DMS114 treated with DMSO at 0.1 percent for 48 hours (cell line): ENCODE data around the gene KANTR.
"Not testable (repeated sequence)": the region's sequence is repeated elsewhere in the genome, so short reads cannot be mapped to it uniquely, and the experiment has no call there.

Source experiments
- DNase-seq: peaks from one replicate; lab custom pipeline; 2025; ENCODE audit not compliant: unreplicated experiment; lab: John Stamatoyannopoulos, UW

KANTR gene

DNA sequence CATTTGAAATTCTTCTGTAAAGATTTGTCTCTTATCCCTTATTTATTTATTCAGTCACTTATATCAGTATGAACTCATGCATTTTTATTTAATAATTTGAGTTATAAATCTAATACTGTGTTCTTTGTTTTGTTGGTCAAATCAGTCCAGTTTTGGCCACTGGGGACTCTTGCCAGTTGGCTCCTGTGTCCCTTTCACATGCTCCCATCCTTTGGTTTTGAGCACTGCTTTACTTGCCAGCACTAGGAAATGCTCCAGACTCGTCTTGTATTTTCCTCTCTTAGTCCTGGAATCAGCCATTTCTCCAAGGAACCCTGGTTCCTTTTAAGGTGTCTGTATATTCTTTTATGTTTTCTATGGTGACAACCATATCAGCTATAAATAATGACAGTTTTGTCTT, 28.1 kb downstream of the KANTR start:
- DNase-seq: no peak

DNA sequence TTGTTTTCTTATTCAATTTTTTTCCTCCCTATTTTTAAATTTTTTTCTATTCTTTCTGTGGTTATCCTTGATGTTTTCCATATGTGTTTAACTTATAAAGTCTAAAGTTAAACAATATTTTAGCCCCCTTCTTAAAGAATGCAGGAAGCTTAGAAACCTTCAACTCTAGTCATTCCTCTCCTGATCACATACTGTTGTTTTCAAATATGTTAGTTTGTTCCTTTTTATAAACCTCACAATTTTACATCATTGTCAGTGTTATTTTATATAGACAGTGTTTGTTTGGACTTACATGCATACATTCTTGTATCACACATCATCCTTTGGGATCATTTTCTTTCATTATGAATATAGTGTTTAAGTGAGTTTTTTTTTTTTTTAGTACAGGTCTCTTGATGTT, 31.6 kb downstream of the KANTR start:
- DNase-seq: no peak

DNA sequence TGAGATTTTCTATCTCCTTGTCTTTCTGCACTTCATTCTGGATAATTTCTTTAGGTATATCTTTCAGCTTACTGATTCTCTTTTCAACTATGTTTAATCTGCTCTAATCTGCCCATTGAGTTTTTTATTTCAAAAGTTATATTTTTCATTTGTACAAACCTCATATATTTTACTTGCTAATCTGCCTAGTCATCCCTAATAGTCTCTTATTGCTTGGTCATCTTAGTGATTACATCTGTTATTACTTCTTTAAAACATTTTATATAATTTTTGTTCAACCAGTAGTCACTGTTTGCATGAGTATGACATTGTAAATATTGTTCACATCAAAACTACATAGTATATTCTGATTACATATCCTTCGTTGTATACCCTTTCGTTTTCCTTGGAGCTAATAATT, 32.4 kb downstream of the KANTR start:
- no peak for DNase-seq

DNA sequence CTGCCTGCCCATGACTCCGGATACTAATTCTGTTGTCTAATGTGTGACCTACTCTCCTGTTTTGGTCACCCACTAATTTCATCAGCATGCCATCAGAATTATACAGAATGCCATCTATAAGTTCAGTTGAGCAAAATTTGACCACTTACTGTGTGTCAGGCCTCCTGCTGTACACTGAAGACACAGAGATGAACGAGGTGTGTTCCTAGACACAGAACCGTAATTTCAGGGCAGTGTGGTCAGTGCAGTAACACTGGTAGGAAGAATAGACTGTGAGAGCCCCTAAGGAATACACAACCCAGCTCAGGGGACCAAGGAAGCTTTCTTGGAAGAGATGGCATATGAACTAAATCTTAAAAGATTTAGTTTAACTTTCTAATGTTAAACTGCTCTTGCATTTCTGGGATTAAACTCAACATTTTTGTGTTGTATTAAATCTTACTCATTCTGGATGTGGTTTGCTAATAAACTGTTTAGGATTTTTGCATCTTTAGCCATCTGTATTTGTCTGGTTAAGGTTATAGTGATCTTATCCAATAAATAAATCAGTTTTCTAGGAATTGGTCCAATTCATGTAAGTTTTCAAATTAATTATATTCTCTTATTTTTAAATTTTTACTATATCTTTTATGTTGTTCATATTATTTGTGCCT, 34.3 kb downstream of the KANTR start:
- DNase-seq: no peak

DNA sequence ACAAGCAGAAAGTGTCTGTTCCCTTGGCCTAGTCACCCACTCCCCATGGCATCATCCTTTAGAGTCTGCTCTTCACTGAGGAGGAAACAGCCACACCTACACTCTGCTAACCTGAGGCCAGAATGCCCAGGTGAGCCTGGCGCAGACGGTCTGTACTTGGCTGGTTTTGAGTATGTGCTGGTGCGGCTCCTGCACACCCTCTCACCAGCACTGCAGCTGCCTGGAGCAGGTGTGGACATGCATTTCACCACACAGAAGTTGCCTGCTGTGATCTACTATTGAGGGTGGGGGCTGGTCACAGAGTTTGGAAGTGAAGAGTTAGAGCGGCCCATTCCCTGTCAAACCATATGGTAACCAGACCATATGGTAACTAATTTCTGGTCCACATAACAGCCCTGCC, 39.5 kb downstream of the KANTR start:
- no peak for DNase-seq

DNA sequence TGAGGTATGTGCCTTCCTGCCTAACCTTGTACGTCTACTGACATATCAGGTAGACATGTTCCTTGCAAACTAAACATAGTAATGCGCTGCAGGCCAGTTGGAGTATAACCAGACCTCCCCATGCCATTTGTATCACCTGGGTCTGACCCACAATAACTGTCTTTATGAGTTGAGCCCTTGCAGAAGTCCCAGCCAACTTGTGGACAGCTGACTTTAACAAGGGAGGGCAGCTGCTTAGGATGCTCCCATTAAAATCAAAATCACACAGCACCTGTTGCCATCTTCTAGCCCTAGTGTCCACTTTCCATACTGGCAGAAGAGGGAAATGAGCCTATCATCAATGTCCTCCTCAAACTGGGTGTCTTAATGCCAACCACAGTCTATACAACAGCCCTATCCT, 41.6 kb downstream of the KANTR start:
- DNase-seq: no peak

DNA sequence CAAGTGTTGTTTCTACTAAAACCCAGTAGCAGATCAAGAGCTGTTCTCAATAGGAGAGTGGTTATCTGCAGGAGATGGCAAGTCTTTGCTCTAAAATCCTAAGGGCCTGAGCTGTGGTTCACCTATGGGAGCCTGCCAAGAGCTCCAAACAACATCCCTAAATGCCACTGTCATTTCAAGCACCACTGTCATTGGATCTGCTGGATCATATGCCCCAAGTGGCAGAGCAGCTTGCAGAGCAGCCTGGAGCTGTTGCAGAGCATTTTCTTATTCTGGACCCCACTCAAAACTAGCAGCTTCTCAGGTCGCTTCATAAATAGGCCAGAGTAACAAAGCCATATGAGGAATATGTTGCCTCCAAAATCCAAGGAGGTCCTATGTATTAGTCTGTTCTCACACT, 59.6 kb downstream of the KANTR start:
- no peak for DNase-seq

DNA sequence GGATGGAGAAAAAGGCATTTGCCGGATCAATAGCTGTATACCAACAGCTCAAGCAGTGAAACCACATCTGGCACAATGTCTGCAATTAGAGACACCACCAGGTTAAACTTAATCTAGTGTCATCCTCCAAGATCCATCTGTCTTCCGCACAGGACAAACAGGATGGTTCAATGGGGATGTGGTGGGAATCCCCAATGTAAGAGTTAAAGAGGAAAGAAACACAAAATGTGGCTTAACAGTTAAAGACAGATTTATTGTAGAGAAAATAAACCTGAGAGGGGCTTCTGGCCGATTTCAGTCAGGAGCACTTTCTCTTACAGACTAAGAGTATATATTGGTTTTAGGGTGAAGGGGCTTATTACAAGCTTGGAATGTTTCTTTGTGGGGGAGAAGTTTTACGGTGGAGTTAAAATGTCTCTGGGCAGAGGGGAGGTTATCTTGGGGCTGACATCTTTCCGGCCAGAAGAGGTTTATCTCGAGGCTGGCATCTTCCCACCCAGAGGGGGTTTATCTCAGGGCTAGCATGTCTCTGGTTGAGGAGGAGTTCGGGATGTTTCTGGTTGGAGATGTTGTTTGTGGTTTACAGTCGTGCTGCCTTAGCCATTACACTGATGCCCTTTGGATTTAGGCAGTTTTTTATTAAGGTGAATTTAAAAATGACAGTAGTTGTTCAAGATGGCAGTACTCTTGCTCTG, 61.7 kb downstream of the KANTR start:
- DNase-seq: no peak

- no peak for DNase-seq
Measured at GRCh38 chrX:53156207-53156596, 62.3 kb downstream of the KANTR start.

- no peak for DNase-seq
Measured at GRCh38 chrX:53159184-53159583, 65.2 kb downstream of the KANTR start.

- DNase-seq: no peak
Measured at GRCh38 chrX:53160297-53160983, 66.5 kb downstream of the KANTR start.

GRCh38 chrX:53163436-53163835, 69.5 kb downstream of the KANTR start:
- DNase-seq: no peak

GRCh38 chrX:53164566-53164965, 70.6 kb downstream of the KANTR start:
- DNase-seq: not testable (repeated sequence)

- no peak for DNase-seq
Measured at GRCh38 chrX:53166103-53166502, 72.2 kb downstream of the KANTR start.

DNA sequence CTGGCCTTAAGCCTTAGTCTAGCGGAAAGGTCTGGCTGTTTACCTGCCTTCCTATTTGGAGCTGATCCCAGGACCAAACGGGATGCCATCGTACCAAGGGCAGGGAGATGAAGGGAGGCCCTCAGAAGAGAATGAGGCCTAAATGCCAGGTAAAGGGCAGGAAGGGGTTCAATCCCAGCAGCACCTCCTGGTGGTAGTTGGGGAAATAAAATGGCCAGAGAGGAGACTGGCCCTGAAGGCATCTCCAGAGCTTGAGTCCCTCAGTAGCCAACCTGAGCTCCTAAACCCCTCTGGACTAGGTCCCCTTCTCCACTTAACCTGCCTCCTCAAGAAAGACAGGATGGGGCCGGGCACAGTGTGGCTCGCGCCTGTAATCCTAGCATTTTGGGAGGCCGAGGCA, 77.4 kb downstream of the KANTR start:
- DNase-seq: no peak
